ENCODE results near the gene FGF18. TPM values are rescaled to one million over a fixed set of nuclear protein-coding genes. Genes with fewer than 3 reads are reported as not detected.

The FGF18 gene
- total and polyA plus RNA-seq, 2 of the 4 experiments (the other 2 are of a cell fraction): 0.15 TPM; not detected in 1

DNA sequence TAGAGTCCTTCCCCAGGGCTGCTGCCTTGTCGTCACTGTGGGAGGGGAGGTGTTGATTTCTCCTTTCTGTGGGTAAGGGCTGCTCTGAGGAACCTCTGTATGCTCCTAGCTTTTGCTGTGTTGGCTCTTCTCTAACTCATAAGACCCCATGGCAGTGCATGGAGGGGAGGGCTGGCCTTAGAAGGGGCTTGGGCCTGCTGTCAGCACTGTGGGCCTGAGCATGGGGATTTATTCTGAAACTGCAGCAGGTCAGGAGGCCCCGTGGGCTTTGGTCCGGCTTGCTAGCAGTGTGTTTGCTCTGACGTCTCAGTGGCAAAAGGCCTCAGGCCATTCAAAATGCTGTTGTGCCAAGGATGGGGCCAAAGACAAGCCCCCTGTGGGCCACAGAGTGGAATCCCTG, 6.8 kb downstream of the FGF18 start:
- no peak overlapping the region for H3K4me2 ChIP-seq (ENCODE audit: low read depth, low read length)
- H3K9me1 ChIP-seq (ENCODE audit: insufficient read depth, low read length): no peaks in the 10 kb centered on the region
- no peak overlapping the region for H2BK5ac ChIP-seq (ENCODE audit: low read depth, low read length, poor library complexity, severe bottlenecking)
- no peak overlapping the region for H2AK5ac ChIP-seq (ENCODE audit: low read depth, low read length)
- no peak overlapping the region for H3K4me3 ChIP-seq (ENCODE audit: insufficient read depth, low read depth, low read length)
- no peak overlapping the region for H3K27ac ChIP-seq (ENCODE audit: insufficient read depth, low read length)
- H2AFZ ChIP-seq (replicated peaks; ENCODE audit: low read length, poor library complexity): no peak overlapping the region
- in situ Hi-C loops (cut with MboI; ENCODE audit: low sequenced_read_pairs) (loop anchor here (25.0 kb wide), 1 partner anchor 436 kb away; no protein-coding TSS in a partner anchor), intact Hi-C loops (cut with micrococcal nuclease) (no loop called here), dilution Hi-C loops (cut with HindIII; ENCODE audit: low sequenced_read_pairs, unreplicated experiment) (no loop called here)
- H3K9me3 ChIP-seq (ENCODE audit: control insufficient read depth, insufficient read depth, low read length): no peaks in the 10 kb centered on the region
- no peak overlapping the region for H3K56ac ChIP-seq (ENCODE audit: extremely low read depth, insufficient read depth, low read length)
- 80% methylated on average over 1 of the region's 4 CpGs; no CpG with 5 or more reads in 1 of the 2 experiments for WGBS, 2 experiments (ENCODE audit: extremely low coverage in 2 of 2, insufficient read length in 1 of 2)
- no peak overlapping the region for H2AK9ac ChIP-seq (replicated peaks; ENCODE audit: low read depth, low read length, poor library complexity)
- no peaks in the 10 kb centered on the region; the same call in 1 of the 2 replicates for H3K27me3 ChIP-seq (ENCODE audit: control insufficient read depth, insufficient read depth, low read length)
- H3K23ac ChIP-seq (ENCODE audit: low read depth, low read length): no peak overlapping the region
- H3K18ac ChIP-seq (ENCODE audit: low read depth, low read length): no peak overlapping the region
- H3K9ac ChIP-seq (ENCODE audit: low read depth, low read length): no peak overlapping the region
- TF ChIP-seq BHLHE40 (IDR thresholded peaks at IDR 0.05; ENCODE audit: low read depth, low read length) (no peak), MAFK (IDR thresholded peaks at IDR 0.05; ENCODE audit: low read depth, low read length) (no peak), SMC3 (IDR thresholded peaks at IDR 0.05; ENCODE audit: low read depth, low read length) (no peak), RFX5 (IDR thresholded peaks at IDR 0.05; ENCODE audit: low read depth, low read length) (no peak), FOS (IDR thresholded peaks at IDR 0.05; ENCODE audit: low read depth, low read length) (no peak), POLR2A (IDR thresholded peaks at IDR 0.05; ENCODE audit: low read depth, low read length) (no peak), RCOR1 (IDR thresholded peaks at IDR 0.05; ENCODE audit: insufficient replicate concordance, low read length) (no peak), CHD1 (IDR thresholded peaks at IDR 0.05; ENCODE audit: low read depth, low read length) (no peak), CEBPB (IDR thresholded peaks at IDR 0.05; ENCODE audit: low read depth, low read length) (no peak), NFE2L2 (IDR thresholded peaks at IDR 0.05; ENCODE audit: low read depth, low read length) (no peak), RAD21 (IDR thresholded peaks at IDR 0.05; ENCODE audit: low read length) (no peak), MXI1 (IDR thresholded peaks at IDR 0.05; ENCODE audit: borderline replicate concordance, low read depth, low read length) (no peak), MAZ (IDR thresholded peaks at IDR 0.05; ENCODE audit: borderline replicate concordance, low read depth, low read length) (no peak)
- TF ChIP-seq, protein P1, sequence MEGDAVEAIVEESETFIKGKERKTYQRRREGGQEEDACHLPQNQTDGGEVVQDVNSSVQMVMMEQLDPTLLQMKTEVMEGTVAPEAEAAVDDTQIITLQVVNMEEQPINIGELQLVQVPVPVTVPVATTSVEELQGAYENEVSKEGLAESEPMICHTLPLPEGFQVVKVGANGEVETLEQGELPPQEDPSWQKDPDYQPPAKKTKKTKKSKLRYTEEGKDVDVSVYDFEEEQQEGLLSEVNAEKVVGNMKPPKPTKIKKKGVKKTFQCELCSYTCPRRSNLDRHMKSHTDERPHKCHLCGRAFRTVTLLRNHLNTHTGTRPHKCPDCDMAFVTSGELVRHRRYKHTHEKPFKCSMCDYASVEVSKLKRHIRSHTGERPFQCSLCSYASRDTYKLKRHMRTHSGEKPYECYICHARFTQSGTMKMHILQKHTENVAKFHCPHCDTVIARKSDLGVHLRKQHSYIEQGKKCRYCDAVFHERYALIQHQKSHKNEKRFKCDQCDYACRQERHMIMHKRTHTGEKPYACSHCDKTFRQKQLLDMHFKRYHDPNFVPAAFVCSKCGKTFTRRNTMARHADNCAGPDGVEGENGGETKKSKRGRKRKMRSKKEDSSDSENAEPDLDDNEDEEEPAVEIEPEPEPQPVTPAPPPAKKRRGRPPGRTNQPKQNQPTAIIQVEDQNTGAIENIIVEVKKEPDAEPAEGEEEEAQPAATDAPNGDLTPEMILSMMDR (conservative IDR thresholded peaks at IDR 0.05; ENCODE audit: low read depth, low read length): no peak
- TF ChIP-seq, protein P2, sequence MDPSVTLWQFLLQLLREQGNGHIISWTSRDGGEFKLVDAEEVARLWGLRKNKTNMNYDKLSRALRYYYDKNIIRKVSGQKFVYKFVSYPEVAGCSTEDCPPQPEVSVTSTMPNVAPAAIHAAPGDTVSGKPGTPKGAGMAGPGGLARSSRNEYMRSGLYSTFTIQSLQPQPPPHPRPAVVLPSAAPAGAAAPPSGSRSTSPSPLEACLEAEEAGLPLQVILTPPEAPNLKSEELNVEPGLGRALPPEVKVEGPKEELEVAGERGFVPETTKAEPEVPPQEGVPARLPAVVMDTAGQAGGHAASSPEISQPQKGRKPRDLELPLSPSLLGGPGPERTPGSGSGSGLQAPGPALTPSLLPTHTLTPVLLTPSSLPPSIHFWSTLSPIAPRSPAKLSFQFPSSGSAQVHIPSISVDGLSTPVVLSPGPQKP (IDR thresholded peaks at IDR 0.05; ENCODE audit: borderline replicate concordance, low read depth, low read length): no peak
- TF ChIP-seq, protein P3, sequence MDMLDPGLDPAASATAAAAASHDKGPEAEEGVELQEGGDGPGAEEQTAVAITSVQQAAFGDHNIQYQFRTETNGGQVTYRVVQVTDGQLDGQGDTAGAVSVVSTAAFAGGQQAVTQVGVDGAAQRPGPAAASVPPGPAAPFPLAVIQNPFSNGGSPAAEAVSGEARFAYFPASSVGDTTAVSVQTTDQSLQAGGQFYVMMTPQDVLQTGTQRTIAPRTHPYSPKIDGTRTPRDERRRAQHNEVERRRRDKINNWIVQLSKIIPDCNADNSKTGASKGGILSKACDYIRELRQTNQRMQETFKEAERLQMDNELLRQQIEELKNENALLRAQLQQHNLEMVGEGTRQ (IDR thresholded peaks at IDR 0.05; ENCODE audit: low read depth, low read length): no peak
- ATAC-seq (ENCODE audit: low read depth): no peak
- H3K79me1 ChIP-seq (ENCODE audit: low read depth in 1 of 2, low read length in 2 of 2): no peaks in the 10 kb centered on the region
- no peak overlapping the region for H3K4ac ChIP-seq (ENCODE audit: low read depth, low read length)
- peaks cover 3% of the 10 kb centered on the region for H4K20me1 ChIP-seq (ENCODE audit: insufficient read depth, low read length)
- no peak overlapping the region for H4K91ac ChIP-seq (ENCODE audit: insufficient read depth, low read depth, low read length)
- no peak overlapping the region for H4K8ac ChIP-seq (ENCODE audit: low read depth in 2 of 2, low read length in 2 of 2)
- no peak overlapping the region for H2BK15ac ChIP-seq (ENCODE audit: low read depth, low read length)
- H3K4me1 ChIP-seq (ENCODE audit: control insufficient read depth, insufficient read depth, low read length): no peaks in the 10 kb centered on the region; the same call in 1 of the 2 replicates
- H2BK20ac ChIP-seq (ENCODE audit: low read depth, low read length): no peak overlapping the region
- DNase-seq: no peak
- no peak overlapping the region for H2BK120ac ChIP-seq (ENCODE audit: low read depth, low read length)
- no peak overlapping the region for H3K14ac ChIP-seq (replicated peaks; ENCODE audit: low read depth, low read length)
- H3K36me3 ChIP-seq (ENCODE audit: control insufficient read depth, insufficient read depth, low read length): no peaks in the 10 kb centered on the region
- no peak overlapping the region for H4K5ac ChIP-seq (ENCODE audit: low read depth, low read length)
- BruUV-seq (replicated peaks): no TSS peak
- POLR2A ChIA-PET (ENCODE audit: unreplicated experiment): no interaction called here
- CTCF ChIA-PET: no interaction called here
